D721Med (cell line): ENCODE data around the gene VPS4A.

Experiments used
- DNase-seq: peaks from one replicate; pipeline ENCODE4 v3.0.0; 2011; ENCODE audit warnings: low spot score; ENCODE audit not compliant: insufficient read length
- FAIRE-seq: peaks from 2 replicates; lab custom pipeline; 2011; peaks lifted over from hg19 to GRCh38; lab: Jason Lieb, UNC
- CTCF ChIP-seq: IDR thresholded peaks from 2 replicates; pipeline ENCODE4 v1.5.1; 2012; ENCODE audit warnings: mild to moderate bottlenecking, control low read depth; ENCODE audit not compliant: insufficient read depth; ENCODE audit errors: missing control alignments

The VPS4A gene

GRCh38 chr16:69367980-69368379, 56.8 kb downstream of the VPS4A start:
- no peak for DNase-seq
- FAIRE-seq = no peak
- TF ChIP-seq CTCF = no peak

GRCh38 chr16:69368866-69369265, 57.7 kb downstream of the VPS4A start:
- no peak for TF ChIP-seq CTCF
- FAIRE-seq (no peak), DNase-seq (no peak)

GRCh38 chr16:69371564-69371963, 60.4 kb downstream of the VPS4A start:
- no peak for DNase-seq
- TF ChIP-seq CTCF = no peak
- FAIRE-seq = no peak

GRCh38 chr16:69373019-69373418, 61.9 kb downstream of the VPS4A start:
- TF ChIP-seq CTCF = no peak
- DNase-seq (no peak), FAIRE-seq (no peak)
